Spleen (tissue), 7 donors: ENCODE results near the gene HOTAIR.

ENCODE experiments used
- POLR2AphosphoS5 ChIP-seq, 3 donors: sonication (generic); formaldehyde crosslinking; IDR thresholded peaks; one replicate each; pipeline ENCODE4 v1.5.1; 2017; ENCODE audit warnings: antibody characterized with exemption in 3 of 3
- TF ChIP-seq, protein P1 (sequence below), 11 experiments: fragments of 200-600 bp in 7 of 11; fragments of 450-650 bp in 4 of 11; sonication (generic) in 4 of 11; IDR thresholded peaks in 8 of 11; conservative IDR thresholded peaks in 3 of 11; 1 replicate in 7 of 11; 2 replicates in 4 of 11; pipeline versions ENCODE4 v1.4.0 to v1.8.0; 2016 to 2021; ENCODE audit warnings: antibody characterized with exemption in 11 of 11, inconsistent platforms in 4 of 11, mild to moderate bottlenecking in 1 of 11
- donor health status: DM: no; HTN: no; CAD: no; lungs with moderate emphysema.
- donor health status: DM: no; HTN: no; CAD: no.
- donor health status: DM: no; HTN: no; CAD: no.

- TF ChIP-seq, protein P1, sequence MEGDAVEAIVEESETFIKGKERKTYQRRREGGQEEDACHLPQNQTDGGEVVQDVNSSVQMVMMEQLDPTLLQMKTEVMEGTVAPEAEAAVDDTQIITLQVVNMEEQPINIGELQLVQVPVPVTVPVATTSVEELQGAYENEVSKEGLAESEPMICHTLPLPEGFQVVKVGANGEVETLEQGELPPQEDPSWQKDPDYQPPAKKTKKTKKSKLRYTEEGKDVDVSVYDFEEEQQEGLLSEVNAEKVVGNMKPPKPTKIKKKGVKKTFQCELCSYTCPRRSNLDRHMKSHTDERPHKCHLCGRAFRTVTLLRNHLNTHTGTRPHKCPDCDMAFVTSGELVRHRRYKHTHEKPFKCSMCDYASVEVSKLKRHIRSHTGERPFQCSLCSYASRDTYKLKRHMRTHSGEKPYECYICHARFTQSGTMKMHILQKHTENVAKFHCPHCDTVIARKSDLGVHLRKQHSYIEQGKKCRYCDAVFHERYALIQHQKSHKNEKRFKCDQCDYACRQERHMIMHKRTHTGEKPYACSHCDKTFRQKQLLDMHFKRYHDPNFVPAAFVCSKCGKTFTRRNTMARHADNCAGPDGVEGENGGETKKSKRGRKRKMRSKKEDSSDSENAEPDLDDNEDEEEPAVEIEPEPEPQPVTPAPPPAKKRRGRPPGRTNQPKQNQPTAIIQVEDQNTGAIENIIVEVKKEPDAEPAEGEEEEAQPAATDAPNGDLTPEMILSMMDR (IDR thresholded peaks at IDR 0.05 in 8 of 11, conservative IDR thresholded peaks at IDR 0.05 in 3 of 11), result no peak
- no peak for TF ChIP-seq POLR2AphosphoS5 (IDR thresholded peaks at IDR 0.05)
These were observed 3.1 kb upstream of the HOTAIR start for GRCh38 chr12:53977596-53978445.
